ENCODE results near the gene RASGRF2.

DNA sequence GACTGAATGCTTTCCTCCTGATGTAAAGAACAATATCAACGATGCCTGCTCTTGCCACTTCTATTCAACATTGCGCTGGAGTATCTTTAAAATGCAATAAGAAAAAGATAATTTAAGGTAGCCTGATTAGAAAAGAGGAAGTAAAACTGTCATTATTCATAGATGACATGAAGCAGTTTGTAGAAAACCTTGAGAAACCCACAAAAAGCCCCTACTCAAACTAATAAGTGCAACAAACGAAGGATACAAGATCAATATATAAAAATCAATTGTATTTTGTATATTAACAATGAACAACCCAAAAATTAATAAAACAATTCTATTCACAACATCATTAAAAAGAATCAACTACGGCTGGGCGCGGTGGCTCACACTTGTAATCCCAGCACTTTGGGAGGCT is 196.6 kb downstream of the RASGRF2 start:
- no peak for TF ChIP-seq FOXM1 (IDR thresholded peaks at IDR 0.05; ENCODE audit: borderline replicate concordance)
- TF ChIP-seq, protein P1, sequence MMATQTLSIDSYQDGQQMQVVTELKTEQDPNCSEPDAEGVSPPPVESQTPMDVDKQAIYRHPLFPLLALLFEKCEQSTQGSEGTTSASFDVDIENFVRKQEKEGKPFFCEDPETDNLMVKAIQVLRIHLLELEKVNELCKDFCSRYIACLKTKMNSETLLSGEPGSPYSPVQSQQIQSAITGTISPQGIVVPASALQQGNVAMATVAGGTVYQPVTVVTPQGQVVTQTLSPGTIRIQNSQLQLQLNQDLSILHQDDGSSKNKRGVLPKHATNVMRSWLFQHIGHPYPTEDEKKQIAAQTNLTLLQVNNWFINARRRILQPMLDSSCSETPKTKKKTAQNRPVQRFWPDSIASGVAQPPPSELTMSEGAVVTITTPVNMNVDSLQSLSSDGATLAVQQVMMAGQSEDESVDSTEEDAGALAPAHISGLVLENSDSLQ (IDR thresholded peaks at IDR 0.05): no peak
- TF ChIP-seq NFRKB (IDR thresholded peaks at IDR 0.05): no peak

All from HEK293T (cell line).